Kasumi-1 (cell line): ENCODE measurements around the gene GNAQ.

Experiments used
- DNase-seq, 2 experiments: peaks; one replicate each; lab custom pipeline; 2025; lab: John Stamatoyannopoulos, UW

The GNAQ gene

DNA sequence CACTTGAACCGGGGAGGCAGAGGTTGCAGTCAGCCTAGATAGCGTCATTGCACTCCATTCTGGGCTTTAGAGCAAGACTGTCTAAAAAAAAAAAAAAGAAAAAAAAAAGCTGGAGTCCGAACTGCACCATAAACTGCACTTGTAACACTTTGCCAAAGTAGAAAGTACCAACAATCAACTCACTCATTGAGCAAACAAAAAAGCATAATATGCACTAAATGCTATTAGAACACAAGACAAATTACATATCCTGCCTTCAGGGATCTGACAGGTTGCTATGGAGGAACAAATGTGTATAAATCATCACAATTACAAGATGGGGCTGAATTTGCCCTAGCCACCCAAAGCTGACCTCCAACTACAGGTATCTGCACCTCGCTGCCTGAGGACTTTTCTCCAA is 27.9 kb downstream of the GNAQ start:
- DNase-seq: no peak

DNA sequence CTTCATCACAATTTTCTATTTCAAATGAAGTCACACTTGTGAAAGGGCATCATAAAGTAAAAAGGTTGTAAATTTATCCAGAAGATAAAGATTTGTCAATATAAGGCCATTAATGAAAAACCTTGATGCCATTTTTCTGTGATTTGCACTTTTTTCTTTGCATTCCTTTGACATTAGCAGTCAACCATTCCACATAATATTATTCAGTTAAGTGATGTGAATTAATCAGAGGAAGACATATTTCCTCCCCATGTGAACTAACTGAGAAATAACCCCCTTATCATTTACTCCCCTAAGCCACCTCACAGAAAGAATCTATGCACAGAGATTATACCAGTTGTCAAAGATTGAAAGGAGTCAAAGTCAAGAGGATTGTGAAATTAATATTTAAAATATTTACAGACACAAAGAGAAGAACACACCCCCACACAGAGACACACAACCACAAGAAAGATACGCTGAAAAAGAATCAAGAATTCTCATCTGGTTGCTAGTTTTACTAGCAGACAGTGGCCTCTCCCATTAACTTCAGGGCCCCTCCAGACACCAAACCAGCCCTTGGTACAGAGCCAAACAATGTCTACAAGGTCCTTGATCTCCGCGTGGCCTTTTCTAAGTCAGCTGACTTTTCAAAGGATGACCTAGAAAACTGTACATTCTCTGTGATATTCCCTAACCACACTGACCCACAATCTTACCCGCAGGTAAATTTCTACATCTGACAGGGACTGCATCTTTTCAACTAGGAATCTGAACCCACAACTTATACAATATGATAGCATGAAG is 29.5 kb downstream of the GNAQ start:
- DNase-seq: no peak

DNA sequence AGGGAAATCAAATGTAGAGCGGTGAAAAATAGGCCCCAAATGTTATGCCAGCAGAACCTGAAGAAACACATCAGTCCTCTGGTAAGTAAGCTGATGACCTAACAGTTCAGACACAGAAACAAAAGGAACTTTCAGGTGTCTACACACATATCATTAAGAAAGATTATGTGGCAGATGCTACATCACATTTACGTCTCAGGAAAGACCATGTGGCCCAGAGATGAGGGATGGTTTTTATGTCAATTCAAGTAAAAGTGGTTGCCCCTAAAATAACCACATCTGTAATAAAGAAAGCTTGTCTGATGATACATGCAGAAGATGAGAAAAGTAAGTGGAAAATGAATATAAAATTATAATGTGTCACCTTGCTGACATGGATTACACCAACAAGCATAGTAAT is 31.4 kb downstream of the GNAQ start:
- no peak for DNase-seq

- DNase-seq: no peak
Observed at GRCh38 chr9:77999231-77999631, 32.4 kb downstream of the GNAQ start.

DNA sequence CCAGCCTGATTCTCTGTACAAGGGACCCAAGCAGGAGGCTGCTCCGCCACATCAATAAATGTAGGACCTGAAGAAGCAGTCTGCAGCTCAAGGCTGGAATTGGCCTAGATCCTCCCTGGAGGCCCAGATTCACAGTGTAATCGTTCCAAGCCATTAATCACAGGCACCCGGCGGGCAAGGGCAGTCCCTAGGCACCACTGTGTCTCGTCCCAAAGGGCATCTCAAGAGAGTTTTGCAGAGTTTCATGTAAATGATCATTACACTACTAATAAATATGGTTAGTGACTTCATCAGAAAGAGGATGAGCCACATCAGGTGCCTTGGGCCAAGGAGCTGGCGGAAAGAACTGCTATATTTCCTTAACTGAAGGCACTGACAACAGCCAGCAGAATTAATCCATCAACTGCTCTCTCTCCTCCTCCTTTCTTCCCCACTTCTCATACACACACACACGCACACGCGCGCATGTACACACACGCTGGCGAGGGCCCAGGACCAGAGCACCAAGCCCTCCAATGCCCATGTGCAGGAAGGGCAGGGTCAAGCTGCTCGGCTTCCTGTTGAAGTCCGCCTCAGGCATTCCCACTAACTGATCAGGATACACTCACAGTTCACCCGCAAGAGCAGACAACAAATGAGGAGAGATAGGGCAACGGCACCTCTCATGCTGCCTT is 33.9 kb downstream of the GNAQ start:
- DNase-seq: no peak

DNA sequence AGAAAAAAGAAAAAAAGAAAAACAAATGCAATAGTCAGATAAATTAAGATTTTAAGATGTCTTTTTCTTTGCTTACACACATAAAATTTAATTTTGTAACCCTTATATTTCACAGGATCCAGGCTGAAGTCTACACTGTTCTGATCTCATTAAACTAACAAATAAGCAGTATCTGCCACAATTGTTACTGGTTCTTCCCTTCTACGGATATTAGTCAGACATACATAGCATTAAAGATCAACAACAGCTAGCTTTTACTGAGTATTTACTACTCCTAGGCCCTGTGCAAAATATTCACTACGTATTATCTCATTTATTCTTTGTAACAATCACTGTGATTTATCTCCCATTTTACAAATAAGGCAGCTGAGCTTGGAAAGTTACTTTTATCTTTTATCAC is 34.9 kb downstream of the GNAQ start:
- DNase-seq: no peak

GRCh38 chr9:77991191-77991590 is 40.4 kb downstream of the GNAQ start:
- DNase-seq: no peak

DNA sequence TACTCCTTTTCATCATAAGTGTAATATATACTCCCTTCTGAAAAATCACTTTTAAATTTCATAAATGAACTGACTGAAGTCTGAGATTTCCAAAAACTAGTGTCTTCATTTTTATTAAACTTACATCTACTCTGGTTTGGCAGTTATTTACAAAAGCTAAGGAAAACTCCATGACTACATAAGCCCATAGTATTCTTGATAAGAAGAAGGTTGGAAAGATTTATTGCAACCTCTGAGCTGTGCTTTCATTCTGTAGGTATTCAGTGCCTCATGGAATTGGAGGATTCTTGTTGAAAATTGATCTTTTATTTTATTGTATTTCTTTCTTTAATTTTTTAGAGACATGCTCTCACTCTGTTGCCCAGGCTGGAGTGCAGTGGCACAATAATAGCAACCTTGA is 41.7 kb downstream of the GNAQ start:
- DNase-seq: no peak

- no peak for DNase-seq
Observed at GRCh38 chr9:77989458-77989857, 42.2 kb downstream of the GNAQ start.

GRCh38 chr9:77988630-77989029 is 43.0 kb downstream of the GNAQ start:
- DNase-seq: no peak

DNA sequence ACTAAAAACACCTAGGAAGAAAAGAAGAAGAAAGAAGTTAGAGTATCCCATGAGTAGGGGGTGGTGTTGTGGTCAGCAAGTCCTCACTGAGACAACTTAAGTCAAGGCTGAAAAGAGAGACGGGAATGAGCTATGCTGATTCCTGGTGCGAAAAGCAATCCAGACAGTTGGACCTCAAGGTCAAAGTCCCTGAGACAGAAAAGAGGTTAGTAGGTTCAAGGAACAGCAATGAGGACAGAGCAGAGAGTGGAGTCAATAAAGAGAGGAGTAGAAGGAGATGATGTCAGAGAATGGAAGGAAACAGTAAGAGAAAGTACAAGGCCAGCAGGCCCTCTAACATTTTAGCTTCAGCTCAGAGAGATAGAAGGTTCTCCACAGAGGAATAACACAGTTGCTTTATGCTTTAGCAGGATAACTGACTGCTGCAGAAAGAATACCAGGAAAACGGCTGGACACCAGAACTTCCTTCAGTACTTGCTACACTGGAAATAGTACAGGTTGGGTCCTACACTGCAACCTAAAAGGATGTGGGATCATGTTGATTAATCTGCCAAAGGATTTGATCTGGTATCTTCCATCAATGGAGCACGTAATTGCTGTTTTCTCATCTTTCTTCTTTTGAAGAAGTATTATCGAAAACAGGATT is 43.6 kb downstream of the GNAQ start:
- no peak for DNase-seq

DNA sequence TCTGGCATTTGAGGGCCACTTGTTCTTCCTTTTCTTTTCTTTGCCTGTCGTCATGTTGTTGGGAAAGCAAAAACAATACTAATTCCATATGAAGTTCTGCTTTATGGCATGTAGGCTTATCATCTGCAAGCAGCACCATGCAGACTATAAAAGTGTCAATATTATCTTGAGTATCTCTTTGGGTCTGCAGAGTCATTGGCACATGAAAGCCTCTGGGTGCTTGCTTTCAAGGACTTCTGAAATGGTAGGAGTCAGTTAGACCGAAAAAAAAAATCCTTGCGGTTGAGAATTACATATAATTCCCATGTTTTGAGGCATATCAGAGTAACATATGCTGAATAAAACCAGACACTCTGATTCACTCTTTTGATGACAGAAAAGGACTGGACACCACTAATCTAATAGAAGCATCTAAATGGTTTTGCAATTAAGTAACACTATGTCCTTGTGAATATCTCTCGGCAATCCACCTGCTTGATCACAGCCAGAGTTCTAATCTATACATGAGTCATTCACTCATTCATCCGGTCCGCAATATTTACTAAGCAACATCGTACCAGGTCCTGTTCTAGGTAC is 44.4 kb downstream of the GNAQ start:
- DNase-seq: no peak

GRCh38 chr9:77985996-77986395 is 45.6 kb downstream of the GNAQ start:
- no peak for DNase-seq

DNA sequence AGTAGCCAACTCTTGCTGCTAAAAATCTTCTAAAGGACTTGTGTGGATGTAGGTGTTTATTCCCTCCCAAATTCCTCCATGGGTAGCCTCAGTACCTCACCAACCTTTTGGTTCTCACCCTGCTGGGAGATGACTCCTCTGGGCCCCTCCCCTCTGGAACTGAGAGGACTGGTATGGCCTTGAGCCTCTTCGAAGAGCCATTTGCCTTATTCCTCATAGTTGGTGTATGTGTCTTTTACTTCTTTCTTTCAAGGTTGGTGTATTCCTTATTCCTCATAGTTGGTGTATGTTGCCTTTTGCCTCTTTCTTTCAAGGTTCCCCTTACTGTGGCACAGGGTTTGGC is 48.3 kb downstream of the GNAQ start:
- no peak for DNase-seq

DNA sequence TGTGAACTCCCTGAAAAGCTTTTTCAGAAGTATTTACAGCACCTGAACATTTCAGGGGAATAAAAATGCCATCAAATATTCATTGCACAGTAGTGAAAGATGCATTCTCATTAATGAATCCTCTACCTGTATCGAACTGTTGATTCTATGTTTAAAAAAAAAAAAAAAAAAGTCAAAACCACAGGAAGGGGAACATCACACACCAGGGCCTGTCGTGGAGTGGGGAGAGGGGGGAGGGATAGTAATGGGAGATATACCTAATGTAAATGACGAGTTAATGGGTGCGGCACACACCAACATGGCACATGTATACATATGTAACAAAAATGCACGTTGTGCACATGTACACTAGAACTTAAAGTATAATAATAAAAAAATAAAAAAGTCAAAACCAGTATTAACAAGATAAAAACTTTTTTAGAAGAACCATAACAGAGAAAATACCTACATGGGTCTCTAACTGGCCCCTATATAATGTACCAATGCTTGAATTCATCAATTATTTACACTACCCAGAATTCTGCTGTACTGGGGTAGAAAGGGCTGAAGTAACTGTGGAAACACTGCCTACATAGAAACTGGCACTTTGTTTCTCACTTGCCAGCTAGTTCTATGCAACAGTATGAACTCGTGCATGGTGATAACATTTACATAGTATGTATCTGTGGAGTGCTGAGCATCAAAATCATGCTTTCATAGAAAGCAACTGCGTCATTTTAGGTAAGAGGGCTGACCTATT is 48.9 kb downstream of the GNAQ start:
- no peak for DNase-seq

- DNase-seq: no peak
Observed at GRCh38 chr9:77981907-77982306, 49.7 kb downstream of the GNAQ start.

DNA sequence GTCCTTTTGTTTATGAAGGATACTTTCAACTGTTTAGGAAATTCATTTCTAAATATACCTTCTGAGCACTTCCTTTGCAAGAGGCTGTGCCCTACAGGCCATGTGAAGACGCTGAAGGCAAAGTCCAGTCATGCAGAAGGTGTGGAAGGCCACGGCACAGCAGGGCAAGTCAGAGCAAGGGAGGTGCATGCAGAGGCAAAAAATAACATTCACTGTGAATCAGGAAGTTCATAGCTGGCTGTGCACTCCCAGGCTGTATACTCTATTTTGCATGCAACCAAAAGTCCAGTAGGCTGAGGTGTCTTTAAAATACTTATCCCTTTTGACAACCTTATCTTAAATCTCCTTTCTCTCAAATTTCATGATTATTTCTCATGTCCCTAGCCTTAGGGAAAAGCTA is 50.3 kb downstream of the GNAQ start:
- peak; percentile 21 to 25 for DNase-seq

DNA sequence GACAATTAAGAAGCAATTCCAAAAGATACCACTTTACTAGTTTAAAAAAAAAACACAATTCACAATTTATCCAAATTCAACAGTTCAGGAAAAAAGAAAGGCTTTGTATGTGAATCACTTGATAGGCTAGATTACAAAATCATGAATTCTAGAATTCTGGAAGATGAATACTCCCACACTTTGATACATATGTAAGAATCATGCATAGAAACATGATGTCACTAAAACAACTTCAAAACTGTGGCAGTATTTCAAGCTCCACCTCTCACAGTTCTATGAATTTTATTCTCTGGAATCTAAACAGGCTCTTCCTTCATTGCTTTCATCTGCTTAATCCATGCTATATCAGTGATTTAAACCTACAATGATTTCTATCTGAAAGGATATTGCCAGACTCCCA is 51.0 kb downstream of the GNAQ start:
- DNase-seq: no peak

GRCh38 chr9:77978086-77978781 is 53.4 kb downstream of the GNAQ start:
- DNase-seq: peak; percentile 74 to 75

DNA sequence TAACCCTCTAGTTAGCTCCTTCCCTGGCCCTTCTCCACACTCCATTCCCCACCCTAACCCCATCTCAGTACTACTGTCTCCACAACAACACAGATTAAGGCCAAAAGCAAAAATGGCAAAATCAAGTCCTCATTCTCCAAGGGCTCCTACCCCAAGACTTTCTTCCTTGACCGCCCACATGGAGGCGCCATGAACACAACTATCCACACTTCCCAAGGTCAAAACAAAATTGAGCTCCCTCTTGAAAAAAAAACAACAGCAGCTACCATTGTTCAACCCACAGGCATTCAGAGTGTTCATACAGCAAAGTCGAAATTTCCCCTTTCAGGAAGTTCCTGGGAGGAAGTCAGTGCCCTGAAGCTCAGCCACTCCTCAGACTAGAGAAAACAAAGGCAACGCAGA is 54.4 kb downstream of the GNAQ start:
- DNase-seq: peak; percentile 93 to 96

GRCh38 chr9:77975806-77976205 is 55.8 kb downstream of the GNAQ start:
- no peak for DNase-seq

DNA sequence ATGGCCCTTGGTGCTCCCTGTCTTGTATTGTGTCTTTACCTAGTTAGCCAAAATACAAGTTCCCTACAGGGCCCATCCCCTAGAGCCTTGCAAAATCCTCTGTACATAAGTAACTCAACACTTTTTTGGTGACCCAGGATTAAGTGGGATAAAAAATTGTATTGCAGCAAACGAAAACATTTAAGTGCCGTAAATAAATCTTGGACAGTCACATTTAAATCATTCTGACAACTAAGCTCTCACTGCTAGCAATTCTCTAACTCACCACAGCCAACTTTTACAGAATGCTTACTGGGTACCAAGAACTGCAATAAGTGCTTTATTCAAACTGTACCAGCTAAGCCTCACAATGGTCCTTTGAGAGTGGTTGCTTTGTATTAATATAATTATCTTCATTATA is 56.6 kb downstream of the GNAQ start:
- no peak for DNase-seq
